Erythroblast (primary cell): ENCODE data around the gene BRD7.

ENCODE experiments used
- GATA1 ChIP-seq: IDR thresholded peaks from 2 replicates; pipeline ENCODE4 v1.6.1; 2011; ENCODE audit warnings: low read depth, mild to moderate bottlenecking, control low read depth, low read length, moderate library complexity
- POLR2A ChIP-seq: IDR thresholded peaks from 2 replicates; pipeline ENCODE4 v1.6.1; 2011; ENCODE audit warnings: mild to moderate bottlenecking, low read length

- no peak for TF ChIP-seq POLR2A
- TF ChIP-seq GATA1, result no peak
Measured at GRCh38 chr16:50295541-50296132, 73.2 kb downstream of the BRD7 start.
